Liver (tissue), 9 donors: Measurements from ENCODE around the gene STUM. TPM values are rescaled to one million over a fixed set of nuclear protein-coding genes. Genes with fewer than 3 reads are reported as not detected.

Experiments
- DNase-seq: peaks from one replicate; pipeline ENCODE4 v3.0.0-alpha.2; 2017; ENCODE audit warnings: low spot score
- H3K27ac ChIP-seq, 2 donors: one replicate each; pipeline ENCODE4 v1.7.0; 2013; ENCODE audit warnings: inconsistent platforms in 2 of 2, low read length in 2 of 2, control low read depth in 1 of 2, low read depth in 1 of 2, mild to moderate bottlenecking in 1 of 2
- H3K27me3 ChIP-seq, 4 donors: one replicate each; pipeline versions ENCODE4 v1.6.1 to v1.7.0; 2013; ENCODE audit warnings: low read length in 3 of 4, inconsistent platforms in 1 of 4, mild to moderate bottlenecking in 1 of 4, moderate library complexity in 1 of 4; ENCODE audit not compliant: control insufficient read depth in 4 of 4, insufficient read depth in 4 of 4
- H3K36me3 ChIP-seq, 4 donors: one replicate each; pipeline versions ENCODE4 v1.6.1 to v1.7.0; 2013; ENCODE audit warnings: low read length in 3 of 4, mild to moderate bottlenecking in 3 of 4, low read depth in 1 of 4, moderate library complexity in 1 of 4; ENCODE audit not compliant: control insufficient read depth in 4 of 4, insufficient read depth in 3 of 4
- H3K4me1 ChIP-seq, 4 donors: one replicate each; pipeline versions ENCODE4 v1.6.1 to v1.7.0; 2013; ENCODE audit warnings: low read length in 3 of 4, mild to moderate bottlenecking in 3 of 4, moderate library complexity in 1 of 4; ENCODE audit not compliant: control insufficient read depth in 4 of 4, insufficient read depth in 4 of 4
- H3K4me3 ChIP-seq, 3 donors: one replicate each; pipeline versions ENCODE4 v1.6.1 to v1.7.0; 2013; ENCODE audit warnings: low read length in 3 of 3, control low read depth in 1 of 3, low read depth in 1 of 3, mild to moderate bottlenecking in 1 of 3
- H3K9ac ChIP-seq, 2 donors: one replicate each; pipeline ENCODE4 v1.7.0; 2013; ENCODE audit warnings: low read length in 2 of 2, mild to moderate bottlenecking in 2 of 2, moderate library complexity in 2 of 2, control low read depth in 1 of 2, low read depth in 1 of 2
- H3K9me3 ChIP-seq, 4 donors: one replicate each; pipeline versions ENCODE4 v1.6.1 to v1.7.0; 2013; ENCODE audit warnings: low read length in 3 of 4; ENCODE audit not compliant: control insufficient read depth in 4 of 4
- FOXA1 ChIP-seq: IDR thresholded peaks from 2 replicates; pipeline ENCODE4 v1.6.1; 2016; ENCODE audit warnings: antibody characterized with exemption
- FOXA2 ChIP-seq: IDR thresholded peaks from 2 replicates; pipeline ENCODE4 v1.6.1; 2016; ENCODE audit warnings: antibody characterized with exemption
- HNF4G ChIP-seq: IDR thresholded peaks from 2 replicates; pipeline ENCODE4 v1.6.1; 2016; ENCODE audit warnings: antibody characterized with exemption
- JUND ChIP-seq, 2 donors: IDR thresholded peaks; 2 replicates each; pipeline ENCODE4 v1.6.1; 2016; ENCODE audit warnings: antibody characterized with exemption in 2 of 2
- RAD21 ChIP-seq, 2 donors: IDR thresholded peaks; 2 replicates each; pipeline ENCODE4 v1.6.1; 2016; ENCODE audit warnings: antibody characterized with exemption in 2 of 2, mild to moderate bottlenecking in 2 of 2
- RXRA ChIP-seq, 2 donors: IDR thresholded peaks; 2 replicates each; pipeline ENCODE4 v1.6.1; 2017 to 2018; ENCODE audit warnings: antibody characterized with exemption in 2 of 2, mild to moderate bottlenecking in 1 of 2
- TAF1 ChIP-seq: conservative IDR thresholded peaks from 2 replicates; pipeline ENCODE4 v1.6.1; 2016; ENCODE audit warnings: antibody characterized with exemption, mild to moderate bottlenecking
- WGBS: extraction: QIAGEN DNeasy Blood & Tissue Kit; methylation state at CpG from one replicate; pipeline ENCODE4 v1.1.7; 2013; 5-methylcytosine and 5-hydroxymethylcytosine counted together
- polyA plus RNA-seq, 2 donors: library from polyadenylated mRNA; stranded (reverse) in 1 of 2; unstranded in 1 of 2; fragments of 200-250 nt in 1 of 2; fragments of >200 nt in 1 of 2; fragmentation: Nextera tagmentation in 1 of 2; extraction: Ambion mirVana in 1 of 2; gene quantifications; one replicate each; pipeline versions ENCODE4 v1.2.1 to v1.2.3, GENCODE V29; 2013 to 2015
- total RNA-seq, 2 donors: library from RNA; depleted of rRNA; stranded (reverse); fragments of >200 nt; gene quantifications; one replicate each; pipeline ENCODE4 v1.2.3, GENCODE V29; 2014
- TF ChIP-seq, protein P1 (sequence below): IDR thresholded peaks from 2 replicates; pipeline ENCODE4 v1.6.1; 2016; ENCODE audit warnings: antibody characterized with exemption, mild to moderate bottlenecking
- TF ChIP-seq, protein P2 (sequence below): fragments of 150-350 bp; IDR thresholded peaks from 2 replicates; pipeline ENCODE4 v1.5.1; 2017; ENCODE audit warnings: improper control_type of control experiment, low read depth, low read length; ENCODE audit not compliant: missing input control
- TF ChIP-seq, protein P3 (sequence below): IDR thresholded peaks from 2 replicates; pipeline ENCODE4 v1.6.1; 2016; ENCODE audit warnings: antibody characterized with exemption
- TF ChIP-seq, protein P4 (sequence below): IDR thresholded peaks from 2 replicates; pipeline ENCODE4 v1.6.1; 2016; ENCODE audit warnings: antibody characterized with exemption
- donor health status: healthy.
- donor health status: healthy.
- donor health status: healthy.
- donor health status: healthy.
- donor health status: healthy.

The STUM gene
- total and polyA plus RNA-seq, 4 donors: 0.03 to 0.14 (median 0.07) TPM

DNA sequence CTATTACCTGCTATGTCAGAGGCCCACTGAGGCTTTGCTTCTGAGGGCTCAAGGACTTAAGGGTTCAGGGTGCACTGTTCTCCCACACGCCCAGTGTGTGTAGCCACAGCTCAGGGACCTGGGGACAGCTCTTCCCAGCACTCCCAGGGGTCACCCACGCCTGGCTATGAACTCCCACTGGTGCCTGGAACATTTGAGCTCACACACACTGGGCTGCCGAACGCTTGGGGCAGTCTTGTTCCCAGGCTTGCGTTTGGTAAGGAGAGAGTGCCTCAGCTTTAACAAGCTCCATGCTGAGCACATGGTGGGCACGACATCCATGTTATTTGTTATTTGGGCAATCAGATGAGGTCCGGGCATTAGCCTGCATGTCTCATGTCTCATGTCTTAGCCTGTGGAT is 37.6 kb downstream of the STUM start:
- Histone ChIP-seq H3K36me3 (no peaks in the 10 kb centered on the region), H3K4me3 (no peak overlapping the region), H3K27me3 (no peaks in the 10 kb centered on the region), H3K9ac (no peak overlapping the region), H3K9me3 (no peaks in the 10 kb centered on the region), H3K27ac (no peak overlapping the region), H3K4me1 (no peaks in the 10 kb centered on the region)
- TF ChIP-seq, protein P1, sequence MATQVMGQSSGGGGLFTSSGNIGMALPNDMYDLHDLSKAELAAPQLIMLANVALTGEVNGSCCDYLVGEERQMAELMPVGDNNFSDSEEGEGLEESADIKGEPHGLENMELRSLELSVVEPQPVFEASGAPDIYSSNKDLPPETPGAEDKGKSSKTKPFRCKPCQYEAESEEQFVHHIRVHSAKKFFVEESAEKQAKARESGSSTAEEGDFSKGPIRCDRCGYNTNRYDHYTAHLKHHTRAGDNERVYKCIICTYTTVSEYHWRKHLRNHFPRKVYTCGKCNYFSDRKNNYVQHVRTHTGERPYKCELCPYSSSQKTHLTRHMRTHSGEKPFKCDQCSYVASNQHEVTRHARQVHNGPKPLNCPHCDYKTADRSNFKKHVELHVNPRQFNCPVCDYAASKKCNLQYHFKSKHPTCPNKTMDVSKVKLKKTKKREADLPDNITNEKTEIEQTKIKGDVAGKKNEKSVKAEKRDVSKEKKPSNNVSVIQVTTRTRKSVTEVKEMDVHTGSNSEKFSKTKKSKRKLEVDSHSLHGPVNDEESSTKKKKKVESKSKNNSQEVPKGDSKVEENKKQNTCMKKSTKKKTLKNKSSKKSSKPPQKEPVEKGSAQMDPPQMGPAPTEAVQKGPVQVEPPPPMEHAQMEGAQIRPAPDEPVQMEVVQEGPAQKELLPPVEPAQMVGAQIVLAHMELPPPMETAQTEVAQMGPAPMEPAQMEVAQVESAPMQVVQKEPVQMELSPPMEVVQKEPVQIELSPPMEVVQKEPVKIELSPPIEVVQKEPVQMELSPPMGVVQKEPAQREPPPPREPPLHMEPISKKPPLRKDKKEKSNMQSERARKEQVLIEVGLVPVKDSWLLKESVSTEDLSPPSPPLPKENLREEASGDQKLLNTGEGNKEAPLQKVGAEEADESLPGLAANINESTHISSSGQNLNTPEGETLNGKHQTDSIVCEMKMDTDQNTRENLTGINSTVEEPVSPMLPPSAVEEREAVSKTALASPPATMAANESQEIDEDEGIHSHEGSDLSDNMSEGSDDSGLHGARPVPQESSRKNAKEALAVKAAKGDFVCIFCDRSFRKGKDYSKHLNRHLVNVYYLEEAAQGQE: no peak
- TF ChIP-seq FOXA2 (no peak), HNF4G (no peak)
- TF ChIP-seq, protein P2, sequence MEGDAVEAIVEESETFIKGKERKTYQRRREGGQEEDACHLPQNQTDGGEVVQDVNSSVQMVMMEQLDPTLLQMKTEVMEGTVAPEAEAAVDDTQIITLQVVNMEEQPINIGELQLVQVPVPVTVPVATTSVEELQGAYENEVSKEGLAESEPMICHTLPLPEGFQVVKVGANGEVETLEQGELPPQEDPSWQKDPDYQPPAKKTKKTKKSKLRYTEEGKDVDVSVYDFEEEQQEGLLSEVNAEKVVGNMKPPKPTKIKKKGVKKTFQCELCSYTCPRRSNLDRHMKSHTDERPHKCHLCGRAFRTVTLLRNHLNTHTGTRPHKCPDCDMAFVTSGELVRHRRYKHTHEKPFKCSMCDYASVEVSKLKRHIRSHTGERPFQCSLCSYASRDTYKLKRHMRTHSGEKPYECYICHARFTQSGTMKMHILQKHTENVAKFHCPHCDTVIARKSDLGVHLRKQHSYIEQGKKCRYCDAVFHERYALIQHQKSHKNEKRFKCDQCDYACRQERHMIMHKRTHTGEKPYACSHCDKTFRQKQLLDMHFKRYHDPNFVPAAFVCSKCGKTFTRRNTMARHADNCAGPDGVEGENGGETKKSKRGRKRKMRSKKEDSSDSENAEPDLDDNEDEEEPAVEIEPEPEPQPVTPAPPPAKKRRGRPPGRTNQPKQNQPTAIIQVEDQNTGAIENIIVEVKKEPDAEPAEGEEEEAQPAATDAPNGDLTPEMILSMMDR: no peak
- TF ChIP-seq, protein P3, sequence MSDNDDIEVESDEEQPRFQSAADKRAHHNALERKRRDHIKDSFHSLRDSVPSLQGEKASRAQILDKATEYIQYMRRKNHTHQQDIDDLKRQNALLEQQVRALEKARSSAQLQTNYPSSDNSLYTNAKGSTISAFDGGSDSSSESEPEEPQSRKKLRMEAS: no peak
- TF ChIP-seq, protein P4, sequence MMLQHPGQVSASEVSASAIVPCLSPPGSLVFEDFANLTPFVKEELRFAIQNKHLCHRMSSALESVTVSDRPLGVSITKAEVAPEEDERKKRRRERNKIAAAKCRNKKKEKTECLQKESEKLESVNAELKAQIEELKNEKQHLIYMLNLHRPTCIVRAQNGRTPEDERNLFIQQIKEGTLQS: no peak
- no peak for DNase-seq
- 95% methylated on average over 7 of the region's 7 CpGs for WGBS

DNA sequence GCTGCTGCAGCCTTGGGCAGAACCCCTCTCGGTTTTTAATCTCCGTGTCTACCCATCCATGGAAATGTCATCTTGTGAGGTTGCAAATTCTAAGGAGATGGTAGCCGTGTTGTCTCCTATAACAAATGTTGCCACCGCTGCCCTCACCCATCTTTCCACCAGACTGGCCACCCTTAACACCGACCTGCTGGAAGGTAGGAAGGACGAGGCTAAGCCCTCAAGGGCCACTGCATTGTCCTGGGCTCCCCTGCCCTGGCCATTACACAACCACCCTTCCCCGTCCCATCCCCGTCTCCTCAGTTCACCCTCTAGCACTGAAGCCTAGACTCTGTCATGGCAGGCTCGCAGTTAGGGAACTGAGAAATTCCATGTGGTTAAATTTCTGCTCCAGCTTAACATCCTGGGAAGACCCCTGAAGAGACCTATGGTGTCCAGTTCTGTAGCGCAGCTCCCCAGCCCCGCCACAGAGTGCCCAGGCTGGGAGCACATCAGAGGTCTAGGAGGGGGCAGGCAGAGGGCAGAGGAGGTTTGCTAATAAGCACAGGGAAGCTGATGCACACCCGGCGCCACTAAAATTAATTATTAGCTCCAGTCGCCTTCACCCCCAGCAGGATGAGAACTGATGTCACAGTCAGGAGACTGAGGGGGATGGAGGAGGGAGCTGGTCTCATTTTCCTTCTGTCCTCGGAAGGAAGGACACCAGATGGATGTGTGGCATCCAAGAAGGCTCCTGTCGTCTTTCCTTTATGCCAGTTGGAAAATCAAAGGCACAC is 38.3 kb downstream of the STUM start:
- WGBS: 68% methylated on average over 16 of the region's 16 CpGs
- no peaks in the 10 kb centered on the region for H3K9me3 ChIP-seq
- H3K9ac ChIP-seq: no peak overlapping the region
- no peak for TF ChIP-seq RXRA (IDR thresholded peaks at IDR 0.05)
- no peak for TF ChIP-seq TAF1
- TF ChIP-seq FOXA1: no peak
- TF ChIP-seq JUND (IDR thresholded peaks at IDR 0.05): no peak
- TF ChIP-seq, protein P3: no peak
- no peak for TF ChIP-seq FOXA2
- TF ChIP-seq, protein P2: no peak
- TF ChIP-seq HNF4G: no peak
- no peak for TF ChIP-seq RAD21 (IDR thresholded peaks at IDR 0.05)
- H3K36me3 ChIP-seq: no peaks in the 10 kb centered on the region
- no peaks in the 10 kb centered on the region for H3K27me3 ChIP-seq
- no peak overlapping the region for H3K27ac ChIP-seq
- no peaks in the 10 kb centered on the region for H3K4me1 ChIP-seq
- no peak overlapping the region for H3K4me3 ChIP-seq
- DNase-seq: no peak
